B cell (primary cell): ENCODE data around the gene ARHGEF19.
"Not testable (repeated sequence)": the region's sequence is repeated elsewhere in the genome, so short reads cannot be mapped to it uniquely, and the experiment has no call there.

Experiments used
- EZH2 ChIP-seq: IDR thresholded peaks from 2 replicates; pipeline ENCODE4 v1.6.1; 2012; ENCODE audit warnings: borderline replicate concordance, low read depth, mild to moderate bottlenecking, moderate library complexity, low read length; ENCODE audit not compliant: insufficient read depth, poor library complexity, severe bottlenecking
- TF ChIP-seq, protein P1 (sequence below): fragments of 200-600 bp; IDR thresholded peaks from one replicate; pipeline ENCODE4 v1.8.0; 2022; ENCODE audit warnings: antibody characterized with exemption, mild to moderate bottlenecking

DNA sequence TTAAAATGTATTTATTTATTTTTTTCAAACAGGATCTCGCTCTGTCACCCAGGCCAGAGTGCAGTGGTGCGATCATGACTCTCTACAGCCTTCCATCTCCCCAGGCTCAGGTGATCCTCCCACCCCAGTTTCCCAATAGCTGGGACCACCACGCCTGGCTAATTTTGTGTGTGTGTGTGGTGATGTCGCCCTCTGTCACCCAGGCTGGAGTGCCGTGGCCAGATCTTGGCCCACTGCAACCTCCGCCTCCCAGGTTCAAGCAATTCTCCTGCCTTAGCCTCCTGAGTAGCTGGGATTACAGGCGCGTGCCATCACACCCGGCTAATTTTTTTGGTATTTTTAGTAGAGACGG, 44.3 kb downstream of the ARHGEF19 start:
- TF ChIP-seq, protein P1, sequence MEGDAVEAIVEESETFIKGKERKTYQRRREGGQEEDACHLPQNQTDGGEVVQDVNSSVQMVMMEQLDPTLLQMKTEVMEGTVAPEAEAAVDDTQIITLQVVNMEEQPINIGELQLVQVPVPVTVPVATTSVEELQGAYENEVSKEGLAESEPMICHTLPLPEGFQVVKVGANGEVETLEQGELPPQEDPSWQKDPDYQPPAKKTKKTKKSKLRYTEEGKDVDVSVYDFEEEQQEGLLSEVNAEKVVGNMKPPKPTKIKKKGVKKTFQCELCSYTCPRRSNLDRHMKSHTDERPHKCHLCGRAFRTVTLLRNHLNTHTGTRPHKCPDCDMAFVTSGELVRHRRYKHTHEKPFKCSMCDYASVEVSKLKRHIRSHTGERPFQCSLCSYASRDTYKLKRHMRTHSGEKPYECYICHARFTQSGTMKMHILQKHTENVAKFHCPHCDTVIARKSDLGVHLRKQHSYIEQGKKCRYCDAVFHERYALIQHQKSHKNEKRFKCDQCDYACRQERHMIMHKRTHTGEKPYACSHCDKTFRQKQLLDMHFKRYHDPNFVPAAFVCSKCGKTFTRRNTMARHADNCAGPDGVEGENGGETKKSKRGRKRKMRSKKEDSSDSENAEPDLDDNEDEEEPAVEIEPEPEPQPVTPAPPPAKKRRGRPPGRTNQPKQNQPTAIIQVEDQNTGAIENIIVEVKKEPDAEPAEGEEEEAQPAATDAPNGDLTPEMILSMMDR: not testable (repeated sequence)
- TF ChIP-seq EZH2: not testable (repeated sequence)
